Activated CD4-positive, CD25-positive, alpha-beta regulatory T cell treated with anti-CD3 and anti-CD28 coated beads, Interleukin-2, amount 50 U/mL, for 24 hours (primary cell): ENCODE data around the gene GNB1.
A peak's percentile ranks its signal among the peaks of the same experiment; 100 is the strongest.

Experiments used
- ATAC-seq, 2 donors: fragments of 150-1000 bp; cut with Tn5 transposase; one replicate each; pipeline ENCODE4 v1.10.0; 2021; ENCODE audit warnings: mild to moderate bottlenecking in 1 of 2, moderate library complexity in 1 of 2

Gene GNB1

GRCh38 chr1:1779691-1780597, 110.9 kb downstream of the GNB1 start:
- ATAC-seq = peak; percentile 19 to 41

- no peak for ATAC-seq
Observed at GRCh38 chr1:1779320-1779675, 111.6 kb downstream of the GNB1 start.

GRCh38 chr1:1778663-1779319, 112.1 kb downstream of the GNB1 start:
- ATAC-seq = peak; percentile 65 to 72

GRCh38 chr1:1777950-1778662, 112.8 kb downstream of the GNB1 start, which contains the start of gene NADK:
Gene NADK (minus strand): TSS chr1:1778470. CDS start chr1:1765406, 13,064 bp downstream.
- peak; percentile 56 to 60 for ATAC-seq

GRCh38 chr1:1777583-1777899, 113.3 kb downstream of the GNB1 start:
- ATAC-seq = no peak

- no peak for ATAC-seq
Observed at GRCh38 chr1:1776672-1777582, 114.0 kb downstream of the GNB1 start.

- ATAC-seq = no peak
Observed at GRCh38 chr1:1775327-1776226, 115.3 kb downstream of the GNB1 start.

GRCh38 chr1:1773874-1774273, 117.0 kb downstream of the GNB1 start:
- no peak for ATAC-seq

- ATAC-seq = no peak
Observed at GRCh38 chr1:1771096-1771495, 119.8 kb downstream of the GNB1 start.

- no peak for ATAC-seq
Observed at GRCh38 chr1:1770102-1770501, 120.8 kb downstream of the GNB1 start.

- ATAC-seq = no peak
Observed at GRCh38 chr1:1768249-1768992, 122.5 kb downstream of the GNB1 start.

GRCh38 chr1:1764876-1765470, 125.9 kb downstream of the GNB1 start:
- no peak for ATAC-seq

- ATAC-seq = no peak
Observed at GRCh38 chr1:1763657-1764621, 126.9 kb downstream of the GNB1 start.

- ATAC-seq = no peak
Observed at GRCh38 chr1:1761504-1762376, 129.1 kb downstream of the GNB1 start.

GRCh38 chr1:1760715-1761114, 130.2 kb downstream of the GNB1 start:
- ATAC-seq = no peak

- ATAC-seq = no peak
Observed at GRCh38 chr1:1760345-1760650, 130.6 kb downstream of the GNB1 start.

GRCh38 chr1:1759456-1760344, 131.2 kb downstream of the GNB1 start:
- ATAC-seq = no peak
